Adrenal gland (tissue), 5 donors: ENCODE data around the gene EFNA4.

Source experiments
- CTCF ChIP-seq, 6 experiments: fragments of 450-650 bp in 4 of 6; fragments of 200-600 bp in 2 of 6; sonication (generic) in 1 of 6; IDR thresholded peaks; 1 replicate in 5 of 6; 2 replicates in 1 of 6; pipeline versions ENCODE4 v1.5.1 to v1.8.0; 2016 to 2021; ENCODE audit warnings: antibody characterized with exemption in 6 of 6, mild to moderate bottlenecking in 2 of 6, moderate library complexity in 1 of 6
- POLR2A ChIP-seq, 2 donors: fragments of 450-650 bp; IDR thresholded peaks; one replicate each; pipeline ENCODE4 v1.6.1; 2017; ENCODE audit warnings: antibody characterized with exemption in 2 of 2, mild to moderate bottlenecking in 2 of 2, moderate library complexity in 1 of 2
- donor health status: DM: no; HTN: no; CAD: no.

GRCh38 chr1:155048449-155049334 lies 14.8 kb upstream of the EFNA4 start:
- TF ChIP-seq CTCF (IDR thresholded peaks at IDR 0.05) (no peak), POLR2A (IDR thresholded peaks at IDR 0.05) (no peak)
